ENCODE data around the gene GINS2. TPM values are rescaled to one million over a fixed set of nuclear protein-coding genes. Genes with fewer than 3 reads are reported as not detected.

The GINS2 gene
- total RNA-seq, 1 donor from 2014 or later: 6.1 TPM

DNA sequence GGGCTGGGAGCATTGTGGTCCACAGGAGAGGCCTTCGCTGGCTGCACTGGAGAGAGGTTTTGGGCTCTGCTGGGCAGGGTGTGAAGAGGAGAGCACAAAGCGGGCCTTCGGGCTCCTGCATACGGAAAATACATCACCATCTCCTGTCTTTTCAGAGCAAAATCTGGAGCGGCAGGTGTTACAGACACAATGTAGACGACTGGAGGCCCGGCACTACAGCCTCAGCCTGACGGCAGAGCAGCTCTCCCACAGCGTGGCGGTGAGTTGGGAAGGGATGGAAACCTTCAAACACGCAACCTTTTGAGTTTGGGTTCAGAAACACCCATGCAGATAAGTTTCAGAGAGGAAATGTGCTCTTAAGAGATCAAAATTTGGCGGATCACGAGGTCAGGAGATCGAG, 17.9 kb downstream of the GINS2 start:
- no peak for DNase-seq (ENCODE audit: extremely low read depth, low read depth, low spot score)

DNA sequence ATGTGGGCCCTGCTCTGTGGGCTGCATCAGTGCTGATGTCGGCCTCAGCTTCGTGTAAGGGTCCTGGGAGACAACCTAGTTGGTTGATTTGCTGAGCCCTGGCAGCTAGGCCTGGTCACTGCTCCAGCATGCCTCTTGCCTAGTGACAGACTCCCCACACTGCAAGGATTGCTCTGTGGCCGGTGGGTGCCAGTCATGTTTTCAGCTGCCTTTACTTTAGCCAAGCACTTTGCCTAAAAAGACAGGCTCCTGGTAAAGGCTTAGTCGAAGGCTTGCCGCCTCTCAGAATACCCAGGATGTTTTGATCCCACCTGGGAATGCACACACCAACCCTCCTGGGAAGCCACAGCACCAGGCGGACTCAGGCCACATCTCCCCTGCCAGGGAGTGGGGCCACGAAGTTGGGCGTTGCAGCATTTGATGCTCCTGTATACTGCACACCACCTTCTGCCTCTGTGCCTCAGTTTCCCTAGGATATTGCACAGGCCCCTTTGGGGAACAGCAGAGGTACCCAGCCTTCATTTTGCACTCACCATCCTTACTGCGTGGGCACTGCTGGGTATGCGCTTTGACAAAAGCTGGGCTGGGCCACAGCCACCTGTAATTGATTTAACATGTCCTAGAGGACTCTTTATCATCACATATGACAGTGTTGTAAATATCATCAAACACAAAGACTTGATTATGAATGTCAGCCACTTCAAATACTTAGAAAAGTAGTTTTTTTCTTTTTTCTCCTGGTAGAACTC, 19.9 kb downstream of the GINS2 start:
- no peak for DNase-seq (ENCODE audit: extremely low read depth, low read depth, low spot score)

DNA sequence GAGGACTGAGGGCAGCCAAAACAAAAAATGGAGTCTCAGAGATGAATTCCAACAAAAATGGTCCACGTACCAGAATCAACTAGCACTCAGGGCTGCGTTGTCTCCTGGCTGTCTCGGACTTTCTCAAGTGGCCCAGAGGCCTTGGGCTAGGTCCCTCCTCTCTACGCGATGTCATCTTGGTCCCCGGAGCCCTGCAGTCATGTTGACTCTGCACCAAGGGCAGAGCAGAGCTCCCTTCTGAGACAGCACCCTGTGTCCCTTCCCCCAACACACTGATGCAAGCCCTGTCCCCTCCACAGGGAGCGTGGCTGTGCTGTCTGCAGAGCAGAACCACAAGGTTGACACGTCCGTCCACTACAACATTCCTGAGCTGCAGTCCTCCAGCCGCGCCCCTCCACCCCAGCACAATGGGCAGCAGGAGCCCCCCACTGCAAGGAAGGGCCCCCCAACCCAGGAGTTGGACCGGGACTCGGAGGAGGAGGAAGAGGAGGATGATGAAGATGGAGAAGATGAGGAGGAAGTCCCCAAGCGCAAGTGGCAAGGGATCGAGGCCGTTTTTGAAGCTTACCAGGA, 20.8 kb downstream of the GINS2 start:
- no peak for DNase-seq (ENCODE audit: extremely low read depth, low read depth, low spot score)

DNA sequence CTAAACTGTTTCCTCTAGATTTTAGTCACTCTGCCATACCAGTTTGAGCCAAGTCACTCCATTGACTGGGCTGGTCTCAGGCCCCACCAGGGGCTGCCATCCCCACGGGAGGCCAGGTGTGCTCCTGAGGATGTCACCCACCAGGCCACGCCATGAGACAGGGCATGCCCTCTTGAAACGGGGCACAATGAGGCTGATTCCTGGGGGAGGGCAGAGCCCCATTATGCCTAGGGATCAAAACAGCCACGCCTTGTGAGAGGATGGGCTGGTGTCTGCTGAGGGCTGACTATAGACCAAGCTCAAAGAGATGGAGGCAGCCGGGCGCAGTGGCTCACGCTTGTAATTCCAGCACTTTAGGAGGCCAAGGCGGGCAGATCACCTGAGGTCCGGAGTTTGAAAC, 21.5 kb downstream of the GINS2 start:
- no peak for DNase-seq (ENCODE audit: extremely low read depth, low read depth, low spot score)

DNA sequence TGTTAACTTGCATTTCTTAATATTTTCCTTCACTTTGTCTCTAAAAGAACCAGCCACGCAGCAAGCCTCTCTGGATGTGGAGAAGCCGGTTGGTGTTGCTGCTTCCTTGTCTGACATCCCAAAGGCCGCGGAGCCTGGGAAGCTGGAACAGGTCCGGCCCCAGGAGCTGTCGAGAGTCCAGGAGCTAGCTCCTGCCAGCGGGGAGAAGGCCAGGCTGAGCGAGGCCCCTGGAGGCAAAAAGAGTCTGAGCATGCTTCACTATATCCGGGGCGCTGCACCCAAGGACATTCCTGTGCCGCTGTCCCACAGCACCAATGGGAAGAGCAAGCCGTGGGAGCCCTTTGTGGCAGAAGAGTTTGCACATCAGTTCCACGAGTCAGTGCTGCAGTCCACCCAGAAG, 22.8 kb downstream of the GINS2 start:
- DNase-seq (ENCODE audit: extremely low read depth, low read depth, low spot score): no peak

DNA sequence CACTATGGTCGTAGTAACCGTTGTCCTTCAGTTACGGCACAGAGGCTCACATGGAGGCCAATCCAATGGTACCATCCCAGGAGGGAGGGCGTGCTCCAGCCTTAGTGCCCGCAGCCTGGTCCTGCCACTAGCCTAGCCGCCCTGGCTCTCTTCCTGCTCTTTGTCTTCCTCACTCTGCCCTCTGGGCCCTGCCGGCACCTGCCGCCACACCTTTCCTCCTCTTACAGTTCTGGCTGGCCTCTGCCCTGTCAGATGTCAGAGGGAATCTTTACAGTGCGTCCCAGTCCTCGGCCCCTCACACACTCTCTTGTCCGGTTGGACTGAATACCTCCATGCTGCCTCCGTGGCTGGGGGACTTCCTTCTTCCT, 23.4 kb downstream of the GINS2 start:
- DNase-seq (ENCODE audit: extremely low read depth, low read depth, low spot score): no peak

DNA sequence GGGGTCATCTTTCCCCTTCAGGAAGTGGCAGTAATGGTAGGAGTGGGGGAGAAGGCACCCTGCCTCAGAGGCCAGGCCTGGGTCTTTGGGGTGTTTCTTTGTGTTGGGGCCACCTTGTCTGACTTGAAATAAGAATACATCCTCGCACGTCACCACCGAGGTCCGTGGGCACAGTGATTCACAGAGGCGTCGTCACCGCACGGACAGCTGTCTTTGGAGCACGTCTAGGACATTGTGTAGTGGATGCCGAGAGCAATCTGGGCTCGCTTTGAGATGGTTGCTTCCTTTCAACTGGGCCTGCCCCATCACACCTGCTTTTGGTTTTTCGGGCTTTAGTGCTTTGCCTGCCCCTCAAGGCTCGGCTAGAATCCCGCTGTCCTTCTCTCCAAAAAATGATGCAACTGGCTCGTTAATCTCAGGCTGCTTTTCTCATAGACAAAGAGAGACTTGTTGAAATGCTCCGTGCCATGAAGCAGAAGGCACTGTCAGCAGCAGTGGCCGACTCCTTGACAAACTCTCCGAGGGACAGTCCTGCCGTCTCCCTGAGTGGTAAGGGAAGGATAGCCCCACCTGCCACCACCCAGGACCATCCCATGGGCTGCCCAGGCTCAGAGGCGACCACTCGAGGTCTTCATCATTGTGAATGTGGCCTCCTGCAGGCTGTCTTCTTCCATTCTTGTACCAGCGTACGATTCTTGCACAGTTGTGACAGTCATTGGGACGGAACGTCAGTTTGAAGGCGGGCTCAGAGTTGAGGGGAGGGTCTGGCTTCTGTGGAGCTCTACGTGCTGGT, 24.0 kb downstream of the GINS2 start:
- DNase-seq (ENCODE audit: extremely low read depth, low read depth, low spot score): no peak

DNA sequence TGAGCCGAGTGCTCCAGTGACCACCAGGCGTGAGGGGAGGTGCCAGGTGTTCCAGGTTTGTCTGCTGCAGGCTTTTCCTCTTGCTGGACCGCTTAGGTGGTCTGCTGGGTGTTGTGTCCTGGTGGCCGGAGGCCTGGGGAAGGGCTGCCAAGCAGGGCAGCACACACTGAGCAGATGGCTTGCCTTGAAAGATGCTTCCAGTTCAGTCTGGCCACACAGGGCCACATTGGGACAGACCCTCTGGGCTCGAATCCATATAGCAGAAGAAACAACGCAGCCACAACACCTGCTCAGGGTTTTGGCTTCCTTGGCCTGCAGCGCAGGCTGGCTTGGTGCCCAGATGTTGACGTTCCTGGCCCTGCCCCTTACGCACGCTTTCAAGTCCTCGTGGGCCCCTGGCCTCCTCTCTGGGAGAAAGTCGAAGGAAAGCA, 24.8 kb downstream of the GINS2 start:
- no peak for DNase-seq (ENCODE audit: extremely low read depth, low read depth, low spot score)

DNA sequence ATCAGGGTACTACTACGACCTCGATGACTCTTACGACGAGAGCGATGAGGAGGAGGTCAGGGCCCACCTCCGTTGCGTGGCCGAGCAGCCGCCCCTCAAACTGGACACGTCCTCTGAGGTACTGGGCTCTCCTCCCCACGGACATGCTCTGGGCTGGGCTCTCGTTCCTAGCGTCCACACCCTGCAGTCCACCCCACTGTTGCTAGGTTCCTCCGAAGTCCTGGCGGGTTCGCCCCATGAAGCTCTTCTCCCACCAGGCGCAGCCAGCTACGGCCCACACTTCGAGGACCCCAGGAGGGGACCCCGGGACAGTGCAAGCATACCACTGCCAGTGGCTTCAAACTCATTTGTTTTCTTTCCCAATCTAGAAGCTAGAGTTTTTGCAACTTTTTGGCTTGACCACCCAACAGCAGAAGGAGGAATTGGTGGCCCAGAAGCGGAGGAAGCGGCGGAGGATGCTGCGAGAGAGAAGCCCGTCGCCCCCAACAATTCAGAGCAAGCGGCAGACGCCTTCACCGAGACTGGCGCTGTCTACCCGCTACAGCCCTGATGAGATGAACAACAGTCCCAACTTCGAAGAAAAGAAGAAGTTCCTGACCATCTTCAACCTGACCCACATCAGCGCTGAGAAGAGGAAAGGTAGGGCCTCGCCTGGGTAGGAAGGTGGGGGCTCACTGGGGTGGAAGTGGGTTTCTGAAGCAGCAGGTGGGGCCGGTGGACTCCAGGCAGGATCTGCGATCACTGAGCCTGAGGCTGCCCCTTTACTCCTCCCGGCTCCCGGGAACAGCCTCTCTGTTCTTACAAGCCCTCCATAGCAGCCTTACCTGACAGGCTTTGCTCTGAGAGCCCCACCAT, 25.6 kb downstream of the GINS2 start:
- no peak for DNase-seq (ENCODE audit: extremely low read depth, low read depth, low spot score)

DNA sequence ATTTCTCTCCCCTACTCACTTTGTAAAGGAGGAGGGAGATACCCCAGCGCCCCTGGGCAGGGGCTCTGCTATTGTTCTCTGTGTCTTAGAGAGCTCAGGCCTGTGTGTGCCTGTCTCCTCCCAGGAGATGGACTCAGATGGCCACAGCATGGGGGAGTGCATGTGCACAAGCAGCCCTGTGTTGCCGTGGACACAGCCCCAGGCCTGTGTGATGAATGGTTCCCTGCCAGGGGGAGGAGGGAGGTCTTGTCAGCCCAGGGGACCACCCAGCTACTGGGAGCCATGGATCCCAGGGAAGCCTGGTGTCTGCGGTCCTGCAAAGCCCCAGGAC, 26.3 kb downstream of the GINS2 start:
- no peak for DNase-seq (ENCODE audit: extremely low read depth, low read depth, low spot score)

DNA sequence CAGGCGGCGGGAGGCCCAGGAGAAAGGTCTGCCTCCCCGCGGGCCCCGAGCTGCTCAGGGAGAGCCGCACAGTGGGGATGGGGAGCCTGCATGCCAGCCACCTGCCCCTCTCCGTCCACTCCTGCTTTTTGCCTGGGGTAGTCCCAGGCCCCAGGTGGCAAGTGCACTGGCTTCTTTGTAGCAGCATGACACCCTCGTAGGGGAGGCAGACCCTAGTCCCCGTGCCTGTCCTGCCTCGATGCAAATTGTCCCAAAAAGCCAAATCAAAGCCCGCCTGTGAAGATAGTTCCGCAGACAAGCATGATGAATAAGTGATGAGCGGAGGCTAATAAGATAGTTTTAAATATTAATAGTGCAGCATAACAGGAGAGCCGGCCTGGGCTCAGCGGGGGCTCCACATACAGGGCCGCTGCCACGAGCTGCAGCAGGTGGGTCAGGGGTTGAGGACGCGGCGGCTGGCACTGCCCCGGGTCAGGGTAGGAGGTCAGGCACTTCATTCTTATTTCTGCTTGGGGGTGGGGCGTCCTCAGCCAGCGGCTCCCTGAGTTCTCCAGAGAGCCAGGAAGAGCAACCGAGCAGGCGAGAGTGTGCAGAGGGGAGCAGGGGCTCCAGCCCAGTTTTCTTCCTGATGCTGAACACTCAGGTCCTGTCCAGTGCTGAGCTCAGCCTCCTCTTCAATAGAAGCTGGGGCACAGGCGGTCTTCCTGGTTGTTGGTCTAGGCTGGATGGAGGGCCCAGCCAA, 26.8 kb downstream of the GINS2 start:
- no peak for DNase-seq (ENCODE audit: extremely low read depth, low read depth, low spot score)

DNA sequence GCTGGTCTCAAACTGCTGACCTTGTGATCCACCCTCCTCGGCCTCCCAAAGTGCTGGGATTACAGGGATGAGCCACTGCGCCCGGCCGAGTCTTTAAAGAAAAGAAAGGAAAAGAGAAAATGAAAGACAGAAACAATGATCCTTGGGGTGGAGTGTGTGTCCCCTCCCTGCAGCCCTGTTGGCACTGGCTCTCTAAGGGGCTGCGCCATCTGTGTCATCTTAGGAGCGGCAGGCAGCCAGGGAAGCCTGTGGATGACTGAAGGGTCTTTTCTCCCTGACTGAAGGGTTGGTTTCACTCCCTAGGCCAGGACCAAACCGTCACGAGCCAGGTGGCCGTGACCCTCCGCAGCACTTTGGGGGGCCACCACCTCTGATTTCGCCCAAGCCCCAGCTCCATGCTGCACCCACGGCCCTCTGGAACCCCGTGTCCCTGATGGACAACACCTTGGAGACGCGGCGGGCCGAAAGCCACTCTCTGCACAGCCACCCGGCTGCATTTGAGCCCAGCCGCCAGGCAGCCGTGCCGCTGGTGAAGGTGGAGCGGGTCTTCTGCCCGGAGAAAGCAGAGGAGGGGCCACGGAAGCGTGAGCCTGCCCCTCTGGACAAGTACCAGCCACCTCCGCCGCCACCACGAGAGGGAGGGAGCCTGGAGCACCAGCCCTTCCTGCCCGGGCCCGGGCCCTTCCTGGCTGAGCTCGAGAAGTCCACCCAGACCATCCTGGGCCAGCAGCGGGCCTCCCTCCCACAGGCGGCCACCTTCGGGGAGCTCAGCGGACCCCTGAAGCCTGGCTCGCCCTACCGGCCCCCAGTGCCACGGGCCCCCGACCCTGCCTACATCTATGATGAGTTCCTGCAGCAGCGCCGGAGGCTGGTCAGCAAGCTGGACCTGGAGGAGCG, 27.7 kb downstream of the GINS2 start:
- DNase-seq (ENCODE audit: extremely low read depth, low read depth, low spot score): no peak

DNA sequence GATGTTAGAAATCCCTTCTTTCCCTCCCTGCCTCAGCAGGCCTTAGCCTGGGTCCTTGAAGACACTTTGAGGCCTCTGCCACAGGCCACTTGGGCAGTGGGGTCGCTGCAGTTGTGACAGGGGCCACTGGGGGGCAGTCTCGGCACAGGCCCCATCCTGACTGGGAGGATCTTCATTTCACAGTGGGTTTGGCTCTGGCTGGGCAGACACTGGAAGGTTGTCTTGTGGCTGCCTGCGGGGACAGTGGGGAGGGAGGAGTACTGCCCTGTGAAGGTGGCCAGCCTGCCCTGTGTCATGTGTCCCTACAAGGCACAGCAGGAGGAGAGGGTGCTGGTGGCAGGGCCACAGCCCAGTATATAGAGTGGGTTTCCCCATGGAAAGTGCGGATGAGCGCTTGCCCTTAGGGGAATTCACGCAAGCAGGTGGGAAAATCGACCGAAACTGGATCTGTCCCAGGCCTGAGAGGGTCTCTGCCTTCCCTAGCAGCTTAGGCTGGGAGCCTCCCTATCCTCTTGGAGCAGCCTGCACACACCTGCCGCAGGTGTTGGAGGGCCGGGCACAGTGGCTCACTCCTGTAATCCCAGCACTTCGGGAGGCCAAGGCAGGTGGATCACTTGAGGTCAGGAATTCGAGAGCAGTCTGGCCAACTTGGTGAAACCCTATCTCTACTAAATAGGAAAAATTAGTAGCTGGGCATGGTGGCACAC, 28.8 kb downstream of the GINS2 start:
- no peak for DNase-seq (ENCODE audit: extremely low read depth, low read depth, low spot score)

DNA sequence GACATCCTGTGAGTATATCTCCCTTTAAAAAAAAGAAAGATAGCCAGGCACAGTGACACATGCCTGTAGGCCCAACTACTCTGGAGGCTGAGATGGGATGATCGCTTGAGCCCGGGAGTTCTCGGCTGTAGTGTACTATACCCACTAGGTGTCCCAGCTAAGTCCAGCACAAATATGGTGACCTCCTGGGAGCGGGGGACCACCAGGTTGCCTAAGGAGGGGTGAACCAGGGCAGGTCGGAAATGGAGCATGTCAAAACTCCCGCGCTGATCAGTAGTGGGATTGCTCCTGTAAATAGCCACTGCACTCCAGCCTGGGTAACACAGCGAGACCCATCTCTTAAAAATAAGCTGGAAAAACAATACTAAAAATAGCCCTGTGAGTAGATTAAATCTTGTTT, 29.4 kb downstream of the GINS2 start:
- DNase-seq (ENCODE audit: extremely low read depth, low read depth, low spot score): no peak

DNA sequence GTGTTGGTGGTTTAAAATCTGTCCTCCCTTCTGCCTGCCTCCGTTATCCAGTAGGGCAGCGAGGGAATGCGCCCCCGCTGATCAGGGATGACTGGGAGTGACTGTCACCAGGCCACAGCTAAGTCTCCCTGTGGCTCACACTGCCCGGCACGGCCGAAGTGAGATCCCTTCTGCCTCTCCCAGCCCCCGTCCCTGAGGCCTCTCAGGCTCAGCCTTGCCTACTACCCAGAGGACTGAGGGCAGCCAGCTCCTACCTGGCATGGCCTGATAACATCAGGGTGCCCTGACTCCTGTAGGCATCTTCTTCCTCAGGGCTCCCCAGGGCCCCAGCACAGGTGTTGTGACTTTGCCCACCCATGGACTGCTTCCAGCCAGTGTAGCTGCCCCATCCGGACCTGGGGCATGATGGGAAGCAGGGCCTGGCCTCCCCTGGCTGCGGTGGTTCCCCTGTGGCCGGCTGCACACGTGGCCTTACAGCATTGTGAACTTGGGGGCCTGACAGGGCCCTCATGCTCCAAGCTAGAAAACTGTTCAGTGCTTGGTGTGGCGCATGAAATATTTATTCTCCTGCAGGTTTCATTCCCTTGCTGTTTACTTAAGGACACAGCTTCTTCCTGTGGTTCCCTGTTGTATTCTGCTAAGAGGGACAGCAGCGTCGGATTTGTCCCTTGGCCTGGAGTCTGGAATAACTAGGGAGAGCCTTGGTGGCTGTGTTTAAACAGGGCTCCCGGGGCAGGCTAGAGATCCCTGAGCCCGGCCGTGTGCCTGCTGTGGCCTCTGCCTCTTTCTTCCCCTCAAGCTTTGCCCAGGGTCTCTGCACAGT, 30.0 kb downstream of the GINS2 start:
- DNase-seq (ENCODE audit: extremely low read depth, low read depth, low spot score): no peak

DNA sequence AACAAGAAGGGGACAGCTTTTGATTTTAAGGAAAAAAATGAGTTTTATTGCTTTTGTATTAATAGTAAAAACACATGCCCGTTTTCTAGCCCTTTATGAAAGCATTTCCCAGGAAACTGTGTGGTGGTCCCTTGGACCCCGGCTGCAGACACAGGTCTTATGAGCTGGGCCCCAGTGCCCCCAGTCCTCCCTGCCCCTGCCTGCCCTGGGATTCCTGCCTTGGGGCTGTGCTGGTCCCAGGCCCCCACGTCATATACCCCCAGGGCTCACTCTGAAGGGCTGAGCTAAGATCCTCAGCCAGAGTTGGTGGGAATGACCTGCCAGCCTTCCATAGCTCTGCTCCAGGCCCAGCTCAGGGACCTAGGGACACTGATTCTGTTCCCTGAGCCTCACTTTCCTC, 30.8 kb downstream of the GINS2 start:
- no peak for DNase-seq (ENCODE audit: extremely low read depth, low read depth, low spot score)

DNA sequence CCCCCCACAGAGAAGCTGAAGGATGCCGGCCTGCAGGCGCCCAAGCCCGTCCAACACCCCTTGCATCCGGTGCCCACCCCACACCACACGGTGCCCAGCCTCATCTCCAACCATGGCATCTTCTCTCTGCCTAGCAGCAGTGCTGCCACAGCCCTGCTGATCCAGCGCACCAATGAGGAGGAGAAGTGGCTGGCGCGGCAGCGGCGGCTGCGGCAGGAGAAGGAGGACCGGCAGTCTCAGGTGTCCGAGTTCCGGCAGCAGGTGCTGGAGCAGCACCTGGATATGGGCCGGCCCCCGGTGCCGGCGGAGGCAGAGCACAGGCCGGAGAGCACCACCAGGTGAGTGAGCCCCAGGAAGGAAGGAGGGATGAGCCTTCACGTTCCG, 31.5 kb downstream of the GINS2 start:
- DNase-seq (ENCODE audit: extremely low read depth, low read depth, low spot score): no peak

Measured in glomerular endothelial cell (primary cell).